ENCODE results near the gene TCP11L2.

DNA sequence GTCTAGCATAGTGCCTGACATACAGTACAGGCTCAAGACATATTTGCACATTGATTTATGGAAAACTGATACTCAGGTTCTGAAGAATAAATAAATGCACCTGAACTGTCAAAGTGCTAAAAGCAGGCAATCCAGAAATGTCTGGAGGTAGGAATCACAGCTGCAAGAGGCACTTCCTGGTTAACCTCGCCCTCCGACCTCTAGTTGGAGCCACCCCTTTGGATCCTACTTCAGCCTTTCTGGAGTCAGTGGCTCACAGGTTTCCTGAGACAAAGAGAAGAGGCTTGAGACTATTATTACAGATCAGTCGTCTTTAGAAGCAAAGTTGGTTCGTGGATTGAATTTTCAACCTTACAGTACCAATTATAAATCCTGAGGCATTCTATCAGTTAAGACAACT, 13.0 kb downstream of the TCP11L2 start:
- TF ChIP-seq, protein P1, sequence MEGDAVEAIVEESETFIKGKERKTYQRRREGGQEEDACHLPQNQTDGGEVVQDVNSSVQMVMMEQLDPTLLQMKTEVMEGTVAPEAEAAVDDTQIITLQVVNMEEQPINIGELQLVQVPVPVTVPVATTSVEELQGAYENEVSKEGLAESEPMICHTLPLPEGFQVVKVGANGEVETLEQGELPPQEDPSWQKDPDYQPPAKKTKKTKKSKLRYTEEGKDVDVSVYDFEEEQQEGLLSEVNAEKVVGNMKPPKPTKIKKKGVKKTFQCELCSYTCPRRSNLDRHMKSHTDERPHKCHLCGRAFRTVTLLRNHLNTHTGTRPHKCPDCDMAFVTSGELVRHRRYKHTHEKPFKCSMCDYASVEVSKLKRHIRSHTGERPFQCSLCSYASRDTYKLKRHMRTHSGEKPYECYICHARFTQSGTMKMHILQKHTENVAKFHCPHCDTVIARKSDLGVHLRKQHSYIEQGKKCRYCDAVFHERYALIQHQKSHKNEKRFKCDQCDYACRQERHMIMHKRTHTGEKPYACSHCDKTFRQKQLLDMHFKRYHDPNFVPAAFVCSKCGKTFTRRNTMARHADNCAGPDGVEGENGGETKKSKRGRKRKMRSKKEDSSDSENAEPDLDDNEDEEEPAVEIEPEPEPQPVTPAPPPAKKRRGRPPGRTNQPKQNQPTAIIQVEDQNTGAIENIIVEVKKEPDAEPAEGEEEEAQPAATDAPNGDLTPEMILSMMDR (IDR thresholded peaks at IDR 0.05; ENCODE audit: low read depth, low read length, poor library complexity, severe bottlenecking), result no peak
- no peak for TF ChIP-seq EZH2phosphoT487 (IDR thresholded peaks at IDR 0.05; ENCODE audit: borderline replicate concordance, low read length)

Data from DOHH2 (cell line).